K562 treated with DMSO at 1 percent for 4 hours (cell line): Measurements from ENCODE around the gene TMEM201. TPM values are rescaled to one million over a fixed set of nuclear protein-coding genes. Genes with fewer than 3 reads are reported as not detected.

ENCODE experiments used
- total RNA-seq: library from RNA; unstranded; fragments of 300-600 nt; gene quantifications from 2 replicates; pipeline ENCODE4 v1.2.3, GENCODE V29; 2022; ENCODE audit not compliant: insufficient read depth

The TMEM201 gene, protein sequence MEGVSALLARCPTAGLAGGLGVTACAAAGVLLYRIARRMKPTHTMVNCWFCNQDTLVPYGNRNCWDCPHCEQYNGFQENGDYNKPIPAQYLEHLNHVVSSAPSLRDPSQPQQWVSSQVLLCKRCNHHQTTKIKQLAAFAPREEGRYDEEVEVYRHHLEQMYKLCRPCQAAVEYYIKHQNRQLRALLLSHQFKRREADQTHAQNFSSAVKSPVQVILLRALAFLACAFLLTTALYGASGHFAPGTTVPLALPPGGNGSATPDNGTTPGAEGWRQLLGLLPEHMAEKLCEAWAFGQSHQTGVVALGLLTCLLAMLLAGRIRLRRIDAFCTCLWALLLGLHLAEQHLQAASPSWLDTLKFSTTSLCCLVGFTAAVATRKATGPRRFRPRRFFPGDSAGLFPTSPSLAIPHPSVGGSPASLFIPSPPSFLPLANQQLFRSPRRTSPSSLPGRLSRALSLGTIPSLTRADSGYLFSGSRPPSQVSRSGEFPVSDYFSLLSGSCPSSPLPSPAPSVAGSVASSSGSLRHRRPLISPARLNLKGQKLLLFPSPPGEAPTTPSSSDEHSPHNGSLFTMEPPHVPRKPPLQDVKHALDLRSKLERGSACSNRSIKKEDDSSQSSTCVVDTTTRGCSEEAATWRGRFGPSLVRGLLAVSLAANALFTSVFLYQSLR
- 12.7 and 17.8 TPM in 2 replicates for total RNA-seq

DNA sequence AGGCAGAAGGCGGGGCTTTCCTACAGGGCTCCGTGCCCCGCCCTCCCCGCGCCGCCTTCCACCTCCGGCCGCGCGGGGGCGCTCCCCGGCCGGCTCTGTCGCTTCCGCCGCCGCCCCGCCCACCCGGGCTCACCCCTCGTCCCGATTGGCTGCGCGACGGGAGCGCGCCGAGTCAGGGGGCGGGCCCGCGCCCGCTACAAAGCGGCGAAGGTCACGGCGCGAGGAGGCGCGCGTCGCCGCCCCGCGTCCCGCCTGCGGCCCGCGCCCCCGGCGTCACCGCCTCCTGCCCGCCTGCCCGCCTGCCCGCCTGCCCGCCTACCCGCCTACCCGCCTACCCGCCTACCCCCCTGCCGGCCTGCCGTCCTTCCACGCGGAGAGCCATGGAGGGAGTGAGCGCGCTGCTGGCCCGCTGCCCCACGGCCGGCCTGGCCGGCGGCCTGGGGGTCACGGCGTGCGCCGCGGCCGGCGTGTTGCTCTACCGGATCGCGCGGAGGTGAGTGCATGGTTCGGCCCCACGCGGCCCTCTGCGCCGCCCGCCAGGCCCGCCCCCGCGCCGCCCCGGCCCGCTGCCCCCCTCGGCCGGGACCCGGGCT lies at the start of gene TMEM201:
Gene TMEM201 (plus strand): TSS at position 361 of the 593 bp plus-strand sequence. CDS start 20 bp downstream, at position 381.

DNA sequence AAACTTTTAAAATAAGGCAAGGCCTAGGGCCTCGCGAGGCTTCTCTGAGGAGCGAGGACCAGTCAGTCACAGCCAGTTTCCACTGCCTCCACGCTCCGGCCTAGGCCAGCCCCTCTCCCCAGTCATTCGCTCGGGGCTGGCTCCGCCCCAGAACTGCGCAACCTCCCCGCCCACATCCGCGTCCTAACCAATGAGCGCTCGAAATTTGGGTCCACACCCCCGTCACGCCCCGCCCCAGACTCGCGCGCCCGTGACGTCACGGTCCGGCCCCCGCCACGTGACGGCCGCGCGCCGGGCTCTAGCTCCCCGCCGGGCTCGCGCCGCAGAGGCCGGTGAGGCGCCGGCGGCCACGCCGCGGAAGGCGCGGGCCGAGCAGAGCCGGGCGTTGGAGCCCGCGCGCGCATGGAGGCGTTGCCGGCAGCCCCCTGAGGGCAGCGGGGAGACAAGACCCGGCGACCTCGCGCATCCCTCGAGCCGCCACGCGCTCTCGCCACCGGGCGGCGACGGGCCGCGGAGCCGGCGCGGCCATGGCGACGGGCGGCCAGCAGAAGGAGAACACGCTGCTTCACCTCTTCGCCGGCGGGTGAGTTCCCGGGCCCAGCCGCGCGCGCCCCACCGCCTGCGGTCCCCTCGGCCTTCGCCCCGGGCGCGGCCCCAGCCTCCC lies 49.4 kb upstream of the TMEM201 start, which contains the start of gene SLC25A33:
Gene SLC25A33 (plus strand): TSS at position 301 of the 664 bp plus-strand sequence. CDS start 227 bp downstream, at position 528.

DNA sequence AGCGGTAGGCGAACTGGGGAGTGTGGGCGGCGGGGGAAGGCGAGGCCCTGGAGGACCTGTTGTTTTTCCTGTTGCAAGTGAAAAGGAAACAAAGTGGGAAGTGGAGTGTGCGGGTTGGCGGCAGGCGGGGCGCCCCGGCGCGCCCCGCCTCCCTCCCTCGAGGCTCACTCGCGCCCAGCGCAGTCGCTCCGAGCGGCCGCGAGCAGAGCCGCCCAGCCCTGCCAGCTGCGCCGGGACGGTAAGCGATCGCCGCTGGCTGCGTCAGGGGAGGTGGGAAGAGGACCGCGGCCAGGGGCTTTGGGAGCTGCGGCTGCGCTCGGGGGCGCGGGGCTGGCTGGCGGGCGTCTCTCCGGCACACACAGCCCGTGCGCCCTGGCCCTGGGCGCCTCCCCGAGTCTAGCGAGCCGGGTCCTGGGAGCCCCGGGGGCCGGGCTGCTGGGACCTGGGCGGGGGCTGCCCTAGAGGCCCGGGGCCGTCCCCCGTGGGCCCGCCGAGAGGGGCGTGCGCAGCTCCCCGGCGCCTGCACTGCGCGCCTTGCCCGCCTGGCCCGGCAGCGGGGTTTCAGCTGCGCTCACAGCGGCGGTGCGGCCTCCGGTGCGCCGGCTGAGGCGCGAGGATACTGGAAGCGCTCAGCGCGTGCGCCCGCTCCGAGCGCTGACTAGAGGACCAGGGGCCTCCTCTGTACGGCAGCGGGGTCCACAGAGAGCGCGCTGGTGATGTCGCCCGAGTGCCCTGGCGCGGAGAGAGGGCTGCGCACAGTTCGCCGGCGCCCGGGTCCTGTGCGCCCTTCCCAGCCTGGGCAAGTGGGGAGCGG lies 63.1 kb downstream of the TMEM201 start, which contains the start of gene PIK3CD:
Gene PIK3CD (plus strand): TSS at position 167 of the 814 bp plus-strand sequence. CDS start 58,725 bp downstream, outside the sequence.

Other genes starting within 250 kb of the TMEM201 start
- 11.1 and 15.1 TPM in 2 replicates for gene SLC25A33, start 49.4 kb upstream of the TMEM201 start, total RNA-seq
- gene PIK3CD, start 62.8 kb downstream of the TMEM201 start, total RNA-seq, result 24.6 and 31.1 TPM in 2 replicates
- 52.1 and 56.7 TPM in 2 replicates for gene CLSTN1, start 235.1 kb downstream of the TMEM201 start, total RNA-seq